Osteocyte (in vitro differentiated cells): ENCODE data around the gene GPC5. TPM values are rescaled to one million over a fixed set of nuclear protein-coding genes. Genes with fewer than 3 reads are reported as not detected.

Experiments used
- DNase-seq: peaks from one replicate; pipeline ENCODE4 v3.0.0; 2021; ENCODE audit warnings: mixed read lengths; ENCODE audit not compliant: unreplicated experiment; ENCODE audit errors: extremely low spot score
- H3K27ac Mint-ChIP-seq: one replicate; pipeline ENCODE4 v1.8.0; 2021; ENCODE audit warnings: mild to moderate bottlenecking, mixed read lengths; ENCODE audit not compliant: unreplicated experiment
- H3K27me3 Mint-ChIP-seq: one replicate; pipeline ENCODE4 v1.8.0; 2021; ENCODE audit warnings: mixed read lengths; ENCODE audit not compliant: unreplicated experiment
- H3K36me3 Mint-ChIP-seq: one replicate; pipeline ENCODE4 v1.8.0; 2021; ENCODE audit warnings: mixed read lengths; ENCODE audit not compliant: unreplicated experiment
- H3K4me1 Mint-ChIP-seq: one replicate; pipeline ENCODE4 v1.8.0; 2021; ENCODE audit warnings: mixed read lengths; ENCODE audit not compliant: unreplicated experiment
- H3K4me3 Mint-ChIP-seq: one replicate; pipeline ENCODE4 v1.8.0; 2021; ENCODE audit warnings: mild to moderate bottlenecking, moderate library complexity, mixed read lengths; ENCODE audit not compliant: unreplicated experiment
- H3K9me3 Mint-ChIP-seq: one replicate; pipeline ENCODE4 v1.8.0; 2021; ENCODE audit warnings: mixed read lengths; ENCODE audit not compliant: unreplicated experiment
- CTCF ChIP-seq: fragments of 200-600 bp; sonication (generic); IDR thresholded peaks from 2 replicates; pipeline ENCODE4 v1.5.0; 2021; ENCODE audit warnings: antibody characterized with exemption, mild to moderate bottlenecking, moderate library complexity
- total RNA-seq: library from RNA; stranded (reverse); gene quantifications from 2 replicates; pipeline ENCODE4 v1.2.1, GENCODE V29; 2021

Gene GPC5
- total RNA-seq, 1 donor from 2014 or later: 12.9 TPM

GRCh38 chr13:91539286-91540157 is 141.1 kb downstream of the GPC5 start:
- no peak for TF ChIP-seq CTCF
- DNase-seq: no peak
- peak overlapping the region; percentile 35 for H3K27ac Mint-ChIP-seq

GRCh38 chr13:91540158-91540736 is 141.8 kb downstream of the GPC5 start:
- H3K9me3 Mint-ChIP-seq: no peaks in the 10 kb centered on the region
- H3K36me3 Mint-ChIP-seq: no peaks in the 10 kb centered on the region
- no peak for TF ChIP-seq CTCF
- H3K27me3 Mint-ChIP-seq: no peaks in the 10 kb centered on the region
- peaks cover 19% of the 10 kb centered on the region for H3K4me1 Mint-ChIP-seq
- H3K4me3 Mint-ChIP-seq: no peak overlapping the region
- DNase-seq: no peak
- peak overlapping the region; percentile 35 for H3K27ac Mint-ChIP-seq

More at GRCh38 chr13:91539286-91540157, 141.1 kb downstream of the GPC5 start:
- Mint-ChIP-seq H3K4me3 (no peak overlapping the region), H3K4me1 (peaks cover 19% of the 10 kb centered on the region), H3K27me3 (no peaks in the 10 kb centered on the region), H3K36me3 (no peaks in the 10 kb centered on the region), H3K9me3 (no peaks in the 10 kb centered on the region)

- Mint-ChIP-seq H3K9me3 (peaks cover 17% of the 10 kb centered on the region), H3K27ac (no peak overlapping the region), H3K36me3 (peaks cover 3% of the 10 kb centered on the region), H3K4me1 (peaks cover 13% of the 10 kb centered on the region), H3K4me3 (no peak overlapping the region), H3K27me3 (no peaks in the 10 kb centered on the region)
- no peak for TF ChIP-seq CTCF
- no peak for DNase-seq
Observed at GRCh38 chr13:91544723-91545122, 146.3 kb downstream of the GPC5 start.

- no peaks in the 10 kb centered on the region for H3K27me3 Mint-ChIP-seq
- H3K4me1 Mint-ChIP-seq: no peaks in the 10 kb centered on the region
- no peak for TF ChIP-seq CTCF
- no peak overlapping the region for H3K4me3 Mint-ChIP-seq
- no peak for DNase-seq
- no peak overlapping the region for H3K27ac Mint-ChIP-seq
- peaks cover 3% of the 10 kb centered on the region for H3K36me3 Mint-ChIP-seq
- peaks cover 28% of the 10 kb centered on the region for H3K9me3 Mint-ChIP-seq
Observed at GRCh38 chr13:91546900-91547299, 148.5 kb downstream of the GPC5 start.

- no peaks in the 10 kb centered on the region for H3K27me3 Mint-ChIP-seq
- no peak for TF ChIP-seq CTCF
- peaks cover 16% of the 10 kb centered on the region for H3K4me1 Mint-ChIP-seq
Observed at GRCh38 chr13:91553584-91553983, 155.2 kb downstream of the GPC5 start.

More at GRCh38 chr13:91553584-91553983, 155.2 kb downstream of the GPC5 start:
- H3K27ac Mint-ChIP-seq: no peak overlapping the region
- H3K9me3 Mint-ChIP-seq: peaks cover 33% of the 10 kb centered on the region
- no peak for DNase-seq
- no peak overlapping the region for H3K4me3 Mint-ChIP-seq
- peaks cover 2% of the 10 kb centered on the region for H3K36me3 Mint-ChIP-seq
